ENCODE measurements around the gene TMEM151A.

The TMEM151A gene

DNA sequence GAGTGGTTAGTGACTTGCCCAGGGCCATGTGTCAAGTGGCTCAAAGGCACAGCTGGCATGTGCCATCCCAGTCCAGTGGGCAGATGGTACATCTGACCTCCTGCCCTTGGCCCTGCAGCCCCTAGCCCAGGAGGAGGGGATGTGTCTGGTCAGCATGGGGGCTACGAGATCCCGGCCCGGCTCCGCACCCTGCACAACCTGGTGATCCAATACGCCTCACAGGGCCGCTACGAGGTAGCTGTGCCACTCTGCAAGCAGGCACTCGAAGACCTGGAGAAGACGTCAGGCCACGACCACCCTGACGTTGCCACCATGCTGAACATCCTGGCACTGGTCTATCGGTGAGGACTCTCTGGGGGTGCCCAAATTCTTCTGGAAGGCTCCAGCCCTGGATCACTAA is 29.0 kb upstream of the TMEM151A start:
- CTCF ChIA-PET, result no interaction called here
- POLR2A ChIA-PET, result no interaction called here
- TF ChIP-seq, protein P1, sequence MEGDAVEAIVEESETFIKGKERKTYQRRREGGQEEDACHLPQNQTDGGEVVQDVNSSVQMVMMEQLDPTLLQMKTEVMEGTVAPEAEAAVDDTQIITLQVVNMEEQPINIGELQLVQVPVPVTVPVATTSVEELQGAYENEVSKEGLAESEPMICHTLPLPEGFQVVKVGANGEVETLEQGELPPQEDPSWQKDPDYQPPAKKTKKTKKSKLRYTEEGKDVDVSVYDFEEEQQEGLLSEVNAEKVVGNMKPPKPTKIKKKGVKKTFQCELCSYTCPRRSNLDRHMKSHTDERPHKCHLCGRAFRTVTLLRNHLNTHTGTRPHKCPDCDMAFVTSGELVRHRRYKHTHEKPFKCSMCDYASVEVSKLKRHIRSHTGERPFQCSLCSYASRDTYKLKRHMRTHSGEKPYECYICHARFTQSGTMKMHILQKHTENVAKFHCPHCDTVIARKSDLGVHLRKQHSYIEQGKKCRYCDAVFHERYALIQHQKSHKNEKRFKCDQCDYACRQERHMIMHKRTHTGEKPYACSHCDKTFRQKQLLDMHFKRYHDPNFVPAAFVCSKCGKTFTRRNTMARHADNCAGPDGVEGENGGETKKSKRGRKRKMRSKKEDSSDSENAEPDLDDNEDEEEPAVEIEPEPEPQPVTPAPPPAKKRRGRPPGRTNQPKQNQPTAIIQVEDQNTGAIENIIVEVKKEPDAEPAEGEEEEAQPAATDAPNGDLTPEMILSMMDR (IDR thresholded peaks at IDR 0.05; ENCODE audit: control extremely low read depth, extremely low read depth, low read depth, missing control alignments), result no peak
- DNase-seq (ENCODE audit: extremely low spot score), result no peak

DNA sequence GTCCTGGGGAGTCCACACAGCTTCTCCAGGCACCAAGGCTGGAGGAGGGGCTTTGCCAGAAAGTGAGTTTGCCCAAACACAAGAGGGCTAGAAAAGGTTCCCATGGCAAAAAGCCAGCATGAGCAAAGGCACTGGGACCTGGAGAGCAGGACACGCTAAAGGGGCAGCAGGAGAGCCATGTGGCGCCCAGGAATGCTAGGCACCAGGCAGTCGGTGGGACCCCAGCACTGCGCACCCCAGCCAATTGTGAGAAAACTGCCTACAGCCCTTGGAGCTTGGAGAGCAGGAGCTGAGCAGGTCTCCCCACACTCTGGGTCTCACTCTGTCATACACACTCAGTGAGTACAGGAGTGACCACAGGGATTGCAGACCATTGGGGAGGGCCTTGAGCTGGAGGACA is 28.5 kb upstream of the TMEM151A start:
- no peak for DNase-seq (ENCODE audit: extremely low spot score)
- TF ChIP-seq, protein P1 (IDR thresholded peaks at IDR 0.05; ENCODE audit: control extremely low read depth, extremely low read depth, low read depth, missing control alignments), result no peak
- POLR2A ChIA-PET, result no interaction called here
- CTCF ChIA-PET, result no interaction called here

- ChIA-PET POLR2A (no interaction called here), CTCF (interaction anchor here (0.8 kb wide), 1 partner anchor 9 kb away, joined by 3 read pairs; no protein-coding TSS in a partner anchor)
- DNase-seq (ENCODE audit: extremely low spot score), result no peak
- TF ChIP-seq, protein P1 (IDR thresholded peaks at IDR 0.05; ENCODE audit: control extremely low read depth, extremely low read depth, low read depth, missing control alignments), result no peak
Observed at GRCh38 chr11:66263785-66264184, 27.9 kb upstream of the TMEM151A start.

GRCh38 chr11:66264383-66264782 is 27.3 kb upstream of the TMEM151A start:
- no peak for DNase-seq (ENCODE audit: extremely low spot score)
- ChIA-PET POLR2A (interaction anchor here (0.6 kb wide), 1 partner anchor 461 kb away, joined by 8 read pairs; no protein-coding TSS in a partner anchor), CTCF (interaction anchor here (0.8 kb wide), 1 partner anchor 9 kb away, joined by 3 read pairs; no protein-coding TSS in a partner anchor)
- TF ChIP-seq, protein P1 (IDR thresholded peaks at IDR 0.05; ENCODE audit: control extremely low read depth, extremely low read depth, low read depth, missing control alignments), result no peak

- POLR2A ChIA-PET, result interaction anchor here (0.6 kb wide), 1 partner anchor 460 kb away, joined by 8 read pairs; no protein-coding TSS in a partner anchor
- TF ChIP-seq, protein P1 (IDR thresholded peaks at IDR 0.05; ENCODE audit: control extremely low read depth, extremely low read depth, low read depth, missing control alignments), result peak; percentile 40
- CTCF ChIA-PET, result interaction anchor here (1.8 kb wide), 1 partner anchor 43 kb away, joined by 6 read pairs; no protein-coding TSS in a partner anchor
- no peak for DNase-seq (ENCODE audit: extremely low spot score)
Observed at GRCh38 chr11:66264914-66265313, 26.8 kb upstream of the TMEM151A start.

GRCh38 chr11:66265531-66266377 is 25.9 kb upstream of the TMEM151A start:
- CTCF ChIA-PET, result interaction anchor here (1.0 to 1.8 kb wide), 2 partner anchors 14 to 44 kb away, joined by 3 to 6 read pairs; no protein-coding TSS in a partner anchor
- POLR2A ChIA-PET, result no interaction called here

More at GRCh38 chr11:66265531-66266377, 25.9 kb upstream of the TMEM151A start:
- TF ChIP-seq, protein P1 (IDR thresholded peaks at IDR 0.05; ENCODE audit: control extremely low read depth, extremely low read depth, low read depth, missing control alignments), result no peak
- no peak for DNase-seq (ENCODE audit: extremely low spot score)
